Measurements from ENCODE around the gene MMP20.

The MMP20 gene

GRCh38 chr11:102559839-102560238 is 65.3 kb downstream of the MMP20 start:
- DNase-seq (ENCODE audit: low read depth): no peak

GRCh38 chr11:102555091-102555490 is 70.0 kb downstream of the MMP20 start:
- no peak for DNase-seq (ENCODE audit: low read depth)

GRCh38 chr11:102553835-102554282 is 71.3 kb downstream of the MMP20 start:
- DNase-seq (ENCODE audit: low read depth): no peak

- DNase-seq (ENCODE audit: low read depth): no peak
These were observed 72.5 kb downstream of the MMP20 start for GRCh38 chr11:102552447-102553194.

- no peak for DNase-seq (ENCODE audit: low read depth)
These were observed 73.1 kb downstream of the MMP20 start for GRCh38 chr11:102552020-102552419.

- no peak for DNase-seq (ENCODE audit: low read depth)
These were observed 73.9 kb downstream of the MMP20 start for GRCh38 chr11:102551169-102551781.

- no peak for DNase-seq (ENCODE audit: low read depth)
These were observed 78.1 kb downstream of the MMP20 start for GRCh38 chr11:102546923-102547471.

- no peak for DNase-seq (ENCODE audit: low read depth)
These were observed 78.7 kb downstream of the MMP20 start for GRCh38 chr11:102546427-102546826.

GRCh38 chr11:102545701-102546100 is 79.4 kb downstream of the MMP20 start:
- DNase-seq (ENCODE audit: low read depth): no peak

GRCh38 chr11:102544594-102544993 is 80.5 kb downstream of the MMP20 start:
- no peak for DNase-seq (ENCODE audit: low read depth)

- DNase-seq (ENCODE audit: low read depth): no peak
These were observed 85.6 kb downstream of the MMP20 start for GRCh38 chr11:102539567-102539966.

GRCh38 chr11:102538932-102539331 is 86.2 kb downstream of the MMP20 start:
- no peak for DNase-seq (ENCODE audit: low read depth)

- DNase-seq (ENCODE audit: low read depth): no peak
These were observed 90.8 kb downstream of the MMP20 start for GRCh38 chr11:102534261-102534872.

- no peak for DNase-seq (ENCODE audit: low read depth)
These were observed 94.6 kb downstream of the MMP20 start, which contains the start of gene MMP7 for GRCh38 chr11:102530558-102530957. TSS of gene MMP7 (minus strand) at chr11:102530747. CDS start at chr11:102530700, 47 bp downstream.

GRCh38 chr11:102528618-102529017 is 96.5 kb downstream of the MMP20 start:
- no peak for DNase-seq (ENCODE audit: low read depth)

GRCh38 chr11:102527684-102528083 is 97.4 kb downstream of the MMP20 start:
- no peak for DNase-seq (ENCODE audit: low read depth)

GRCh38 chr11:102527041-102527440 is 98.1 kb downstream of the MMP20 start:
- DNase-seq (ENCODE audit: low read depth): no peak
